Fibroblast of villous mesenchyme (primary cell): ENCODE measurements around the gene GRHL1. TPM values are rescaled to one million over a fixed set of nuclear protein-coding genes. Genes with fewer than 3 reads are reported as not detected.
"Not testable (repeated sequence)": the region's sequence is repeated elsewhere in the genome, so short reads cannot be mapped to it uniquely, and the experiment has no call there.

ENCODE experiments used
- DNase-seq: peaks from one replicate; pipeline ENCODE4 v3.0.0-alpha.2; 2010; ENCODE audit warnings: low read depth
- H3K4me3 ChIP-seq: 2 replicates; pipeline ENCODE4 v1.5.1; 2011; ENCODE audit warnings: low read depth, mild to moderate bottlenecking, low read length
- total RNA-seq: library from RNA; depleted of rRNA; stranded (reverse); fragments of >200 nt; gene quantifications from 2 replicates; pipeline ENCODE4 v1.2.3, GENCODE V29; 2012
- TF ChIP-seq, protein P1 (sequence below): IDR thresholded peaks from 2 replicates; pipeline ENCODE4 v1.5.1; 2012; ENCODE audit warnings: low read depth, mild to moderate bottlenecking, low read length; ENCODE audit not compliant: insufficient read depth

The GRHL1 gene
- total RNA-seq, 1 donor = 1.7 TPM

DNA sequence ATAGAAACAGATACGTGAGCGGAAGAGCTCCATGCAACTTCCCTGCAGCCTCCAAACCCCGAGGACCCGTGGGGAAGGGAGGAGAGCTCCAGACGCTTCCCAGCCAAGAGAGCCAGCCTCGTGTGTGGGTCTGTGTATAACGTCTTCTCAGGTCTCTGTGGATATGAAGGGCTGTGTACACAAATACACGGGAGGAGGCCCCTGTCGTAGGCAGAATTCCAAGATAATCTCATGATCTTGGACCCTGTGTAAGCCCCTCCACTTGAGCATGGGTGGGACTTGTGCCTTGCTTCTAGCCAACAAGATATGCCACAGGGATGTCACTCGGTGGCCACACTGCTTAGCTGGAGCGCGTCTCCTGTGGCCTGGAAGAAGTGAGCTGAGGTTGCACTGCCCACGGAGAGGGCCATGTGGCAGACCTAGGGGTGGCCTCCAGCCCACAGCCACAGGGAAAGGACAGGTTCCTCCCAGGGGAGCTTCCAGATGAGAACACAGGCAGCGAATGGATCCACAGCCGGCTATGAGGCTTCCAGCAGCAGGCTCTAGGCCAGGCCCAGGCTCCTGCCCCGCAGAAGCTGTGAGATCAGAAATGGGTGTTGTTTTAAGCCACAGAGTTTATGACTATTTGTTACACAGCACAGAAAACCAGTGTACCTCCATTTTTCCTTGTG lies 76.3 kb downstream of the GRHL1 start:
- no peak for DNase-seq
- no peak overlapping the region for H3K4me3 ChIP-seq
- TF ChIP-seq, protein P1, sequence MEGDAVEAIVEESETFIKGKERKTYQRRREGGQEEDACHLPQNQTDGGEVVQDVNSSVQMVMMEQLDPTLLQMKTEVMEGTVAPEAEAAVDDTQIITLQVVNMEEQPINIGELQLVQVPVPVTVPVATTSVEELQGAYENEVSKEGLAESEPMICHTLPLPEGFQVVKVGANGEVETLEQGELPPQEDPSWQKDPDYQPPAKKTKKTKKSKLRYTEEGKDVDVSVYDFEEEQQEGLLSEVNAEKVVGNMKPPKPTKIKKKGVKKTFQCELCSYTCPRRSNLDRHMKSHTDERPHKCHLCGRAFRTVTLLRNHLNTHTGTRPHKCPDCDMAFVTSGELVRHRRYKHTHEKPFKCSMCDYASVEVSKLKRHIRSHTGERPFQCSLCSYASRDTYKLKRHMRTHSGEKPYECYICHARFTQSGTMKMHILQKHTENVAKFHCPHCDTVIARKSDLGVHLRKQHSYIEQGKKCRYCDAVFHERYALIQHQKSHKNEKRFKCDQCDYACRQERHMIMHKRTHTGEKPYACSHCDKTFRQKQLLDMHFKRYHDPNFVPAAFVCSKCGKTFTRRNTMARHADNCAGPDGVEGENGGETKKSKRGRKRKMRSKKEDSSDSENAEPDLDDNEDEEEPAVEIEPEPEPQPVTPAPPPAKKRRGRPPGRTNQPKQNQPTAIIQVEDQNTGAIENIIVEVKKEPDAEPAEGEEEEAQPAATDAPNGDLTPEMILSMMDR = no peak

DNA sequence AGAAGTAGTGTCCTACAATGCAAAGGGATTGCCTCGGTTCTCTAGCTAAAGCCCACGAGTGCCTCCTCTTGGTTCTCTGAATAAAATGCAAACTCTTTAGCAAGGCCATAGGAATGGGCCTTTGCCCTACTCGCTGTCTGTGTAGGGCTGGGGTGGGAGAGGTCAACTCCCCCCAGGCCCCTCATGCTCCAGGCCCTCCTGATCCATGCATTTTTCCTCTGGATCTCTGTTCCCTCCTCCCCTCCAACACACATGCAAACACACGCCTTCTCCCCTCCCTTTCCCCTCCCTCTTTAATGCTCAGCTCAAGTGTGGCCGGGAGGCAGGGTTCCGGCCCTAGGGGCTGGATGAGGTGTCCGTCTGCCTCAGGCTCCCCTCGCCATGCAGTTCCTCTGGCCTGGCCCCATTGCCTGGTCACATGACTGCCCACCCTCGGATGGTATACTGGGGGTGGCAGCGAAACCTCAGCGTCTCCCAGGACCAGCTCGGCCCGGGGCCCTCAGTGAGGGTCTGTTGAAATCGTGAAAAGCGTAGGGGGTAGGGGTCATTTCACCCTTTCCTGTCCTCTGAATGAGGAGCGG lies 77.0 kb downstream of the GRHL1 start:
- TF ChIP-seq, protein P1 = no peak
- DNase-seq = no peak
- H3K4me3 ChIP-seq = no peak overlapping the region

DNA sequence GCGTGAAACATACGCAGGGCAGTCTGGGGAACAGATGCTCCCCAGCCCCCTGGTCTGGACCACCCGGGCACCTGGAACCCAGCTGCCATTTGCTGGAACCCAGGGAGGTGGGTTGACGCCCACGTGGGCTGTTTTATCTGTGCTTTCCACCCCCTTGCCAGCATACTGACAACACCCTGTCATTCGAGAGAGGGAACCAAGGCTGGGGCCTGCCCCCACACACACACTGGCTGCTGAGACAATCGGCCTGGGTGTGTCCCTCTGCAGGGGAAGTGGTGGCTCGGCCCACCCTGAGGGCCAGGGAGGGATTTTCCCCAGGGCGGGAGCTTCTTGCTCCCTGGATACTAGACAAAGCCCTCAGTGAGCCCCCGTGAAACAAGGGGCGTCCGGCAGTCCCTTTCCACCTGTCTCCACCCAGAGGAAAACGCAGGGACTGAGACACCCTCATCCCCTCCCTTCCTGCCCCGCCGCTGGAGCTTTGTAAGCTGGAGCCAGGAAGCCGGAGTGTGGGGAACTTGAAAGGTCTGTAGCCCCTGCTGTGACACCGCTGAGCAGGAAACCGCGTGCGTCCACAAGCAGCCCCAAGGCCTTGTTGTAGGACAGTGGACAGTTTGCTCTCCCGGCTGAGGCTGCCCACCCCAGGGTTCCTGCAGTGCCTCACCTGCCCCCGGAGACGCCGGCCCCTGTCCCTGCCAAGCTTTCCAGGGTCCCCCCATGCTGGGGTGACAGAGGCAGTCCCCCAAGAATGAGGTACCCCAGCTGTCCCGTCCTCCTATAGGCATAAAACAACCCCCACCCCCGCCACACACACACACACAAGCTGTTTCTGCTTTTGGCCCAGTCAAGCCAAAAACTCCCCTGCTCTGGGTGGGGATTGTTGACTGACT lies 77.7 kb downstream of the GRHL1 start:
- H3K4me3 ChIP-seq = no peak overlapping the region
- TF ChIP-seq, protein P1 = no peak
- DNase-seq = no peak

DNA sequence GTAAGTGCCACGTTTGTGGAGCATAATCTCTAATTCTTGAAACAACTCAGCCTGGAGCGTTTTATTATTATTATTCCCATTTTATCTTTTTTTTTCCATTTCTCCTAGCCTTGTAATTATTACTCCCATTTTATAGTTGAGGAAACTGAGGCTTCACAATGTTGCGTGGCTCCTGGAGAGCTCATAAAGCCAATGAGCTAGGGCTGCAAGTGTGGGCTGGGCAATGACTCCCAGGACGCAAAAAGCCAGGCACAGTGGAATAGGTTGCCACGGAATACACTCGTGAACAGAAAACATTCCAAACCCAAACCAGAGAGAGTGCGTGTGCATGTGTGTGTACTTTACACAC lies 78.4 kb downstream of the GRHL1 start:
- TF ChIP-seq, protein P1 = no peak
- no peak for DNase-seq
- H3K4me3 ChIP-seq = no peak overlapping the region

DNA sequence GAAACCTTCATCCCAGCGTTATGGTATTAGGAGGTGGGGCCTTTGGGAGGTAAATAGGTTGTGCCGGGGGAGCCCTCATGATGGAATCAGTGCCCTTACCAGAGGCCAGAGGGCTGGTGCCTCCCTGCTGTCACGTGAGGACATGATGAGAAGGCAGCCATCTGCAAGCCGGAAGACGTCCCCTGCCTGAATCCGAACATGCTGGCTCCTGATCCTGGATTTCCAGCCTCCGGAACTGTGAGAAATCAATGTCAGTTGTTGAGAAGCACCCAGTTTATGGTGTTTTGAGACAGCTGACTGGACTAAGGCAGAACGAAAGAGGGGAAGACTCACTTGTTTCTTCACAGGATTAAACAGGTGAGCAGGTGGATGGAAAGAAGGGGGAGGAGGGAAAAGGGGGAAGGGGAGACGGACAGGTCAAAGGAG lies 78.8 kb downstream of the GRHL1 start:
- H3K4me3 ChIP-seq = no peak overlapping the region
- TF ChIP-seq, protein P1 = no peak
- no peak for DNase-seq

DNA sequence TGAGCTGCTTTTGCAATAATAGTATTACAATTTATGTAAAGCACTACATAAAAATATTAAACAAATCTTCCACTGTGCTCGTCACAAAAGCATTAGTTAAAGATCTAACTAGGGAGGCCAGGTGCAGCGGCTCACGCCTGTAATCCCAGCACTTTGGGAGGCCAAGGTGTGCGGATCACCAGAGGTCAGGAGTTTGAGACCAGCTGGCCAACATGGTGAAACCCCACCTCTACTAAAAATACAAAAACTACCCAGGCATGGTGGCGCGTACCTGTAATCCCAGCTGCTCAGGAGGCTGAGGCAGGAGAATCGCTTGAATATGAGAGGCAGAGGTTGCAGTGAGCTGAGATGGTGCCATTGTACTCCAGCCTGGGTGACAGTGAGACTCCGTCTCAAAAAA lies 79.3 kb downstream of the GRHL1 start:
- H3K4me3 ChIP-seq, DNase-seq: not testable (repeated sequence)

DNA sequence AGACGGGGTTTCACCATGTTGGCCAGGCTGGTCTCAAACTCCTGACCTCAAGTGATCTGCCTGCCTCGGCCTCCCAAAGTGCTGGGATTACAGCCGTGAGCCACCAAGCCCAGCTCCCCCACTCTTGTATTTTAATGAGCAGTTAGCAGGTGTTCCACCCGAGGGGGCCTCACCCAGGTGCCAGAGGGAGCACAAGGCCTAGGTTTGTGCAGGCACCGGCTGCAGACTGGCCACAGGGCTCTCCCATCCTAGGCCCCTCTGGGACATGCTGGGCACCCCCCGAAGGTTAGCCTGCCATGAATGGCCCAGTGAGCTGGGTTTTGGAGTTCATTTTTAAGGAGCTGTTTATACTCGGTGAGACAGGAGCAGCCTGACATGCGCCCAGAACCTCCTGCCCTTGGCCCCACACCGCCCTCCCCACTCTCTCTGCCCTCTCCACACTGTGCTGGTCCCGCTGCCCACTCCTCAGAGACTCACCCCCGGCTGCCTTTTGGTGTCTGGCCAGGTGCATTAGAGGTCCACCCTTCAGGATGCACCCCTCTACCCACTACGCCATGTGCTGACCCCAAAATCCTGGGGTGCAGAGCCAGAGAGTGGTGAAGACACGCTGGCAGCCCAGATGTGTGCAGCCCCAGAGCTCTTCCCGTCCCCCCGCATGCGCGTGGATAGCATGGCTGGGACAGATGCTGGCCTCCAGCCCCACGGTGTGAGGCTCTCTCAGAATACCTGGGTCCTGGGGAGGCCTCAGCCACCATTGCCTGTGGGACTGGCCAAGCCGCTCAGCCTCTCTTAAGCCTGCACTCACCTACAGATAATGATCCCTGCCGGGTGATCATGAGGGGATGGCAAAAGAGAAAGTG lies 80.6 kb downstream of the GRHL1 start:
- H3K4me3 ChIP-seq = no peak overlapping the region
- DNase-seq = no peak
- TF ChIP-seq, protein P1 = no peak
